K562 (cell line): ENCODE measurements around the gene CD74. TPM values are rescaled to one million over a fixed set of nuclear protein-coding genes. Genes with fewer than 3 reads are reported as not detected.

Experiments
- ATAC-seq: fragments of 200-7000 bp; cut with Tn5 transposase; 3 replicates; pipeline ENCODE4 v1.9.1; 2020; ENCODE audit warnings: moderate library complexity
- BruUV-seq: library from RNA; stranded (reverse); fragments of 400-500 nt; replicated peaks from 2 replicates; lab custom pipeline; 2021; lab: Mats Ljungman, UMichigan
- CTCF ChIA-PET: fragments of 300-600 bp; formaldehyde crosslinking; extraction: SDS; loops from one replicate; lab custom pipeline; 2021; ENCODE audit warnings: low intra/inter-chr PET ratio; lab: Yijun Ruan, JAX
- POLR2A ChIA-PET: fragments of 300-600, 350-650 bp; sonication (Branson Sonifier 250); formaldehyde crosslinking; extraction: SDS; loops from one replicate; lab custom pipeline; 2021; ENCODE audit warnings: antibody characterized with exemption, inconsistent platforms; lab: Yijun Ruan, JAX
- DNase-seq, 4 experiments: peaks; one replicate each; pipeline versions ENCODE4 v3.0.0 to v3.0.0-alpha.2; 2011 to 2018; ENCODE audit warnings: low spot score in 3 of 4, mixed read lengths in 3 of 4; ENCODE audit errors: extremely low read depth in 1 of 4
- FAIRE-seq: peaks from 2 replicates; lab custom pipeline; 2011; peaks lifted over from hg19 to GRCh38; lab: Jason Lieb, UNC
- H2AFZ ChIP-seq: 2 replicates; pipeline ENCODE4 v1.6.0; 2011; ENCODE audit warnings: low read depth, low read length, control low read depth, inconsistent platforms
- H3K27ac ChIP-seq: fragments of 200-600 bp; 3 replicates; pipeline ENCODE4 v1.8.0; 2011; ENCODE audit warnings: low read depth, mild to moderate bottlenecking, control low read depth, inconsistent platforms, low read length, moderate library complexity, mixed read lengths; ENCODE audit errors: extremely low read depth
- H3K27me3 ChIP-seq, 2 experiments: fragments of 300-600 bp in 1 of 2; 2 replicates in 1 of 2; 3 replicates in 1 of 2; pipeline versions ENCODE4 v1.6.0 to v1.8.0; 2011; ENCODE audit warnings: inconsistent platforms in 2 of 2, low read length in 2 of 2, mild to moderate bottlenecking in 1 of 2, mixed read lengths in 1 of 2, moderate library complexity in 1 of 2; ENCODE audit not compliant: control insufficient read depth in 2 of 2, insufficient read depth in 2 of 2
- H3K36me3 ChIP-seq: fragments of 300-600 bp; 3 replicates; pipeline ENCODE4 v1.8.0; 2011; ENCODE audit warnings: mild to moderate bottlenecking, low read length, inconsistent platforms; ENCODE audit not compliant: control insufficient read depth, insufficient read depth
- H3K4me1 ChIP-seq, 2 experiments: fragments of 200-600 bp in 1 of 2; replicated peaks in 1 of 2; 2 replicates in 1 of 2; 3 replicates in 1 of 2; pipeline versions ENCODE4 v1.5.1 to v1.8.0; 2011; ENCODE audit warnings: inconsistent platforms in 2 of 2, low read length in 2 of 2, mild to moderate bottlenecking in 1 of 2, mixed read lengths in 1 of 2, moderate library complexity in 1 of 2; ENCODE audit not compliant: control insufficient read depth in 2 of 2, insufficient read depth in 2 of 2
- H3K4me2 ChIP-seq: 2 replicates; pipeline ENCODE4 v1.6.1; 2011; ENCODE audit warnings: low read length, control low read depth, inconsistent platforms, mixed read lengths; ENCODE audit not compliant: insufficient read depth
- H3K4me3 ChIP-seq: fragments of 200-600 bp; sonication (generic), shearing (Covaris generic); 2 replicates; pipeline ENCODE4 v1.5.1; 2016; ENCODE audit warnings: control low read depth, inconsistent platforms
- H3K79me2 ChIP-seq: fragments of 200-600 bp; 3 replicates; pipeline ENCODE4 v1.8.0; 2011; ENCODE audit warnings: low read length, inconsistent platforms; ENCODE audit not compliant: control insufficient read depth, insufficient read depth
- H3K9ac ChIP-seq, 2 experiments: 2 replicates each; pipeline versions ENCODE4 v1.6.0 to v1.6.1; 2011; ENCODE audit warnings: low read depth in 2 of 2, low read length in 2 of 2, control low read depth in 1 of 2, inconsistent platforms in 1 of 2, mild to moderate bottlenecking in 1 of 2, mixed read lengths in 1 of 2; ENCODE audit not compliant: insufficient read depth in 1 of 2
- H3K9me1 ChIP-seq: one replicate; pipeline ENCODE4 v1.6.0; 2011; ENCODE audit warnings: inconsistent platforms, mild to moderate bottlenecking, low read length, moderate library complexity; ENCODE audit not compliant: control insufficient read depth, insufficient read depth
- H3K9me3 ChIP-seq: replicated peaks from 2 replicates; pipeline ENCODE4 v1.5.1; 2011; ENCODE audit warnings: low read depth, low read length, inconsistent platforms; ENCODE audit not compliant: control insufficient read depth, insufficient read depth
- H4K20me1 ChIP-seq: replicated peaks from 2 replicates; pipeline ENCODE4 v1.6.1; 2011; ENCODE audit warnings: low read length, inconsistent platforms, mixed read lengths; ENCODE audit not compliant: control insufficient read depth, insufficient read depth
- ARHGAP35 ChIP-seq: fragments of 450-650 bp; IDR thresholded peaks from 2 replicates; pipeline ENCODE4 v1.6.1; 2018; ENCODE audit not compliant: partially characterized antibody
- ASH1L ChIP-seq: fragments of 450-650 bp; IDR thresholded peaks from 2 replicates; pipeline ENCODE4 v1.6.1; 2018; ENCODE audit warnings: borderline replicate concordance, mild to moderate bottlenecking, low read depth; ENCODE audit not compliant: partially characterized antibody
- BCOR ChIP-seq: fragments of 450-650 bp; IDR thresholded peaks from 2 replicates; pipeline ENCODE4 v1.6.1; 2016
- C11orf30 ChIP-seq: fragments of 450-650 bp; IDR thresholded peaks from 2 replicates; pipeline ENCODE4 v1.6.1; 2016; ENCODE audit warnings: low read depth, mild to moderate bottlenecking
- PRDM10 ChIP-seq: fragments of 450-650 bp; IDR thresholded peaks from 2 replicates; pipeline ENCODE4 v1.6.1; 2018; ENCODE audit not compliant: partially characterized antibody
- RBFOX2 ChIP-seq: fragments of 200-400 bp; formaldehyde crosslinking; IDR thresholded peaks from 2 replicates; pipeline ENCODE4 v1.6.1; 2017; ENCODE audit warnings: low read depth, mild to moderate bottlenecking, low read length, moderate library complexity
- TCF3 ChIP-seq: sonication (generic); formaldehyde crosslinking; IDR thresholded peaks from 2 replicates; pipeline ENCODE4 v1.4.0; 2020; ENCODE audit warnings: mild to moderate bottlenecking, missing genetic modification reagents
- THRB ChIP-seq: fragments of 450-650 bp; formaldehyde crosslinking; conservative IDR thresholded peaks from 2 replicates; pipeline ENCODE4 v1.4.0; 2022; ENCODE audit warnings: mild to moderate bottlenecking, missing genetic modification characterization
- ZNF398 ChIP-seq: fragments of 250-450 bp; sonication (Bioruptor Pico); IDR thresholded peaks from 2 replicates; pipeline ENCODE4 v1.8.0; 2021; ENCODE audit warnings: moderate library complexity, mild to moderate bottlenecking, inconsistent platforms
- ZNF668 ChIP-seq: fragments of 250-450 bp; sonication (Bioruptor Pico); IDR thresholded peaks from 2 replicates; pipeline ENCODE4 v1.8.0; 2022; ENCODE audit warnings: mild to moderate bottlenecking, inconsistent platforms
- WGBS: fragments of 100-300 bp; shearing (Covaris generic); methylation state at CpG from one replicate; pipeline ENCODE4 v1.1.6; 2016; ENCODE audit warnings: low coverage, mixed read lengths; ENCODE audit not compliant: insufficient coverage; ENCODE audit errors: missing lambda C conversion rate; 5-methylcytosine and 5-hydroxymethylcytosine counted together
- in situ Hi-C: fragments of 300-500 bp; cut with MboI; formaldehyde crosslinking; loops from 4 replicates; pipeline ENCODE4 v1.15.0; 2018; ENCODE audit warnings: inconsistent platforms, mixed read lengths
- intact Hi-C: fragments of 100-400 bp; cut with micrococcal nuclease; formaldehyde crosslinking; loops from 2 replicates; pipeline ENCODE4 v1.14.2; 2022
- polyA plus RNA-seq, 8 experiments: library from polyadenylated mRNA; depleted of rRNA in 4 of 8; stranded (reverse) in 5 of 8; unstranded in 3 of 8; fragments of >200 nt; fragmentation: Nextera tagmentation in 2 of 8; fragmentation: Illumina TruSeq in 1 of 8; extraction: Ambion mirVana in 2 of 8; extraction: Trizol in 1 of 8; gene quantifications; 2 replicates each; pipeline versions ENCODE4 v1.2.1 to v1.2.3, GENCODE V29; 2011 to 2014; ENCODE audit warnings: inconsistent platforms in 1 of 8, missing spikeins in 1 of 8
- total RNA-seq, 7 experiments: library from RNA; depleted of rRNA in 6 of 7; stranded (reverse); fragments of >200 nt in 6 of 7; fragmentation: Illumina TruSeq in 2 of 7; extraction: Trizol in 2 of 7; gene quantifications; 2 replicates each; pipeline versions ENCODE4 v1.2.1 to v1.2.3, GENCODE V29; 2011 to 2021; ENCODE audit warnings: low replicate concordance in 1 of 7

The CD74 gene
- total and polyA plus RNA-seq, 9 of the 15 experiments (the other 6 are each of a cell fraction or from before 2014, with no cell fraction given), result 0.07 to 4.8 (median 0.32) TPM

GRCh38 chr5:150397146-150397781 lies 15.4 kb downstream of the CD74 start:
- Histone ChIP-seq H3K4me2 (no peak overlapping the region), H3K9me3 (no peaks in the 10 kb centered on the region), H3K9me1 (peaks cover 8% of the 10 kb centered on the region), H2AFZ (no peak overlapping the region), H3K27me3 (no peaks in the 10 kb centered on the region), H3K27ac (no peak overlapping the region), H4K20me1 (peaks cover 4% of the 10 kb centered on the region; the same call in 1 of the 2 replicates), H3K4me1 (peaks cover 5 to 10% of the 10 kb centered on the region in 2 experiments; a peak in 2 of 5 replicates), H3K9ac (no peak overlapping the region), H3K36me3 (peaks cover 87% of the 10 kb centered on the region), H3K79me2 (no peaks in the 10 kb centered on the region), H3K4me3 (no peak overlapping the region)
- WGBS, result 94% methylated on average over 12 of the region's 14 CpGs
- no peak for ATAC-seq
- no TSS peak for BruUV-seq
- DNase-seq, result no peak
- CTCF ChIA-PET, result interaction anchor here (0.6 kb wide), 1 partner anchor 52 kb away, joined by 4 read pairs; the partner anchor contains the start of gene RPS14
- in situ Hi-C loops, result no loop called here
- POLR2A ChIA-PET, result interaction anchor here (0.6 to 2.4 kb wide), 9 partner anchors 8 to 322 kb away, joined by 3 to 5 read pairs (median 4); no protein-coding TSS in a partner anchor
- FAIRE-seq, result peak; percentile 29
- intact Hi-C loops, result no loop called here
- TF ChIP-seq TCF3 (CRISPR knock-in tag), result no peak
- TF ChIP-seq ASH1L, result no peak
- no peak for TF ChIP-seq PRDM10
- no peak for TF ChIP-seq ZNF398
- no peak for TF ChIP-seq C11orf30
- TF ChIP-seq RBFOX2, result no peak
- TF ChIP-seq ZNF668, result no peak
- no peak for TF ChIP-seq BCOR
- no peak for TF ChIP-seq ARHGAP35
- no peak for TF ChIP-seq THRB (CRISPR knock-in tag)
